Activated B cell treated with CpG ODN at 0.5 μM for 24 hours (primary cell): ENCODE measurements around the gene SLC10A7. TPM values are rescaled to one million over a fixed set of nuclear protein-coding genes. Genes with fewer than 3 reads are reported as not detected.
A peak's percentile ranks its signal among the peaks of the same experiment; 100 is the strongest.

Experiments
- ATAC-seq: fragments of 200-7000 bp; cut with Tn5 transposase; one replicate; pipeline ENCODE4 v1.10.0; 2021; ENCODE audit warnings: low read depth, mild to moderate bottlenecking, moderate library complexity
- CTCF ChIA-PET: fragments of 350-600 bp; sonication (Branson Sonifier 250); formaldehyde crosslinking; loops from one replicate; lab custom pipeline; 2021; ENCODE audit warnings: antibody characterized with exemption; lab: Charles Lee
- POLR2A ChIA-PET: fragments of 350-600 bp; sonication (Branson Sonifier 250); formaldehyde crosslinking; loops from one replicate; lab custom pipeline; 2021; ENCODE audit warnings: antibody characterized with exemption; lab: Charles Lee
- DNase-seq: peaks from one replicate; pipeline ENCODE4 v3.0.0; 2022
- H3K27ac Mint-ChIP-seq: one replicate; pipeline ENCODE4 v1.8.0; 2020; ENCODE audit warnings: mixed read lengths
- H3K27me3 Mint-ChIP-seq: one replicate; pipeline ENCODE4 v1.8.0; 2021; ENCODE audit warnings: mixed read lengths
- H3K36me3 Mint-ChIP-seq: one replicate; pipeline ENCODE4 v1.8.0; 2021; ENCODE audit warnings: low read depth, mixed read lengths
- H3K4me1 Mint-ChIP-seq: one replicate; pipeline ENCODE4 v1.8.0; 2021; ENCODE audit warnings: mixed read lengths
- H3K4me3 Mint-ChIP-seq: one replicate; pipeline ENCODE4 v1.8.0; 2020; ENCODE audit warnings: mild to moderate bottlenecking, mixed read lengths
- H3K9me3 Mint-ChIP-seq: one replicate; pipeline ENCODE4 v1.8.0; 2020; ENCODE audit warnings: mixed read lengths
- CTCF ChIP-seq: fragments of 200-600 bp; IDR thresholded peaks from one replicate; pipeline ENCODE4 v1.8.0; 2022; ENCODE audit warnings: antibody characterized with exemption, mild to moderate bottlenecking
- intact Hi-C: fragments of 100-400 bp; cut with micrococcal nuclease; formaldehyde crosslinking; loops from one replicate; pipeline ENCODE4 v1.15.1; 2024
- total RNA-seq: library from RNA; stranded (reverse); gene quantifications from 2 replicates; pipeline ENCODE4 v1.2.3, GENCODE V29; 2022

The SLC10A7 gene
- total RNA-seq, 1 donor from 2014 or later, result 16.3 TPM

GRCh38 chr4:146333895-146334262 is 187.9 kb downstream of the SLC10A7 start:
- ChIA-PET CTCF (no interaction called here), POLR2A (no interaction called here)
- Mint-ChIP-seq H3K9me3 (no peaks in the 10 kb centered on the region), H3K27me3 (no peaks in the 10 kb centered on the region), H3K27ac (no peak overlapping the region), H3K4me1 (no peaks in the 10 kb centered on the region), H3K36me3 (no peaks in the 10 kb centered on the region), H3K4me3 (no peak overlapping the region)
- ATAC-seq (no peak), DNase-seq (no peak)
- TF ChIP-seq CTCF, result no peak
- intact Hi-C loops, result no loop called here

- H3K27ac Mint-ChIP-seq, result no peak overlapping the region
- no peak for TF ChIP-seq CTCF
- H3K4me3 Mint-ChIP-seq, result no peak overlapping the region
- intact Hi-C loops, result no loop called here
- H3K36me3 Mint-ChIP-seq, result no peaks in the 10 kb centered on the region
- no peaks in the 10 kb centered on the region for H3K27me3 Mint-ChIP-seq
- ChIA-PET CTCF (interaction anchor here (0.8 kb wide), 1 partner anchor 10 kb away, joined by 3 read pairs; no protein-coding TSS in a partner anchor), POLR2A (no interaction called here)
- H3K9me3 Mint-ChIP-seq, result no peaks in the 10 kb centered on the region
- no peaks in the 10 kb centered on the region for H3K4me1 Mint-ChIP-seq
- peak; percentile 25 for ATAC-seq
- no peak for DNase-seq
These were observed 188.4 kb downstream of the SLC10A7 start for GRCh38 chr4:146333187-146333894.

GRCh38 chr4:146330392-146330791 is 191.3 kb downstream of the SLC10A7 start:
- peaks cover 1% of the 10 kb centered on the region for H3K36me3 Mint-ChIP-seq
- DNase-seq (no peak), ATAC-seq (no peak)
- no peak overlapping the region for H3K27ac Mint-ChIP-seq
- POLR2A ChIA-PET, result no interaction called here
- H3K9me3 Mint-ChIP-seq, result no peaks in the 10 kb centered on the region
- intact Hi-C loops, result no loop called here
- H3K4me1 Mint-ChIP-seq, result no peaks in the 10 kb centered on the region
- CTCF ChIA-PET, result interaction anchor here (0.8 kb wide), 1 partner anchor 767 kb away, joined by 3 read pairs; no protein-coding TSS in a partner anchor
- no peak for TF ChIP-seq CTCF
- H3K27me3 Mint-ChIP-seq, result no peaks in the 10 kb centered on the region
- H3K4me3 Mint-ChIP-seq, result no peak overlapping the region

- Mint-ChIP-seq H3K36me3 (peaks cover 12% of the 10 kb centered on the region), H3K4me3 (no peak overlapping the region), H3K9me3 (no peaks in the 10 kb centered on the region), H3K27ac (no peak overlapping the region), H3K4me1 (no peaks in the 10 kb centered on the region), H3K27me3 (no peaks in the 10 kb centered on the region)
- ChIA-PET CTCF (no interaction called here), POLR2A (no interaction called here)
- ATAC-seq, result no peak
- TF ChIP-seq CTCF, result no peak
- no peak for DNase-seq
- intact Hi-C loops, result no loop called here
These were observed 192.6 kb downstream of the SLC10A7 start for GRCh38 chr4:146329050-146329716.

- Mint-ChIP-seq H3K4me1 (no peaks in the 10 kb centered on the region), H3K9me3 (no peaks in the 10 kb centered on the region), H3K36me3 (peaks cover 17% of the 10 kb centered on the region), H3K4me3 (no peak overlapping the region), H3K27ac (no peak overlapping the region), H3K27me3 (no peaks in the 10 kb centered on the region)
- intact Hi-C loops, result no loop called here
- ATAC-seq, result no peak
- POLR2A ChIA-PET, result no interaction called here
- CTCF ChIA-PET, result no interaction called here
- no peak for TF ChIP-seq CTCF
- no peak for DNase-seq
These were observed 193.7 kb downstream of the SLC10A7 start for GRCh38 chr4:146327859-146328650.
